ENCODE measurements around the gene BACH1.
A peak's percentile ranks its signal among the peaks of the same experiment; 100 is the strongest.
"Not testable (repeated sequence)": the region's sequence is repeated elsewhere in the genome, so short reads cannot be mapped to it uniquely, and the experiment has no call there.

BACH1 gene

GRCh38 chr21:29298348-29299045 is at the start of gene BACH1:
BACH1 (plus strand) TSS chr21:29298922; CDS start chr21:29321281, 22,359 bp downstream.
- peaks cover 9% of the 10 kb centered on the region for H3K36me3 Mint-ChIP-seq (ENCODE audit: low read depth)
- peaks cover 9% of the 10 kb centered on the region for H3K9me3 Mint-ChIP-seq
- H3K27ac Mint-ChIP-seq, result peak within 1 kb of the TSS; percentile 95
- H3K4me1 Mint-ChIP-seq, result peaks cover 78% of the 10 kb centered on the region
- peak; percentile 65 for ATAC-seq
- DNase-seq, result peak; percentile 91
- H3K4me3 Mint-ChIP-seq, result peak within 1 kb of the TSS; percentile 92
- peaks cover 2% of the 10 kb centered on the region for H3K27me3 Mint-ChIP-seq

DNA sequence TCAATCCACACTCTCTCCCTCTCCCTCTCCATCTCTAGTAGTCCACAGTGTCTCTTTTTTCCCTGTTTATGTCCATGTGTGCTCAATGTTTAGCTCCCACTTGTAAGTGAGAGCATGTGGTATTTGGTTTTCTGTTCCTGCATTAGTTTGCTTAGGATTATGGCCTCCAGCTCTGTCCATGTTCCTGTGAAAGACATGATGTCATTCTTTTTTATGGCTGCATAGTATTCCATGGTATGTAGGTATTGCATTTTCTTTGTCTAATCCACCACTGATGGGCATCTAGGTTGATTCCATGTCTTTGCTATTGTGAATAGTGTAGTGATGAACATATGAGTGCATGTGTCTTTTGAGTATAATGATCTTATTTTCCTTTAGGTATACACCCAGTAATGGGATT is 49.4 kb upstream of the BACH1 start:
- not testable (repeated sequence) for H3K27me3 Mint-ChIP-seq, H3K27ac Mint-ChIP-seq, ATAC-seq, DNase-seq, H3K4me3 Mint-ChIP-seq
- peaks cover 11% of the 10 kb centered on the region for H3K36me3 Mint-ChIP-seq (ENCODE audit: low read depth)
- peaks cover 20% of the 10 kb centered on the region for H3K9me3 Mint-ChIP-seq
- peaks cover 13% of the 10 kb centered on the region for H3K4me1 Mint-ChIP-seq

DNA sequence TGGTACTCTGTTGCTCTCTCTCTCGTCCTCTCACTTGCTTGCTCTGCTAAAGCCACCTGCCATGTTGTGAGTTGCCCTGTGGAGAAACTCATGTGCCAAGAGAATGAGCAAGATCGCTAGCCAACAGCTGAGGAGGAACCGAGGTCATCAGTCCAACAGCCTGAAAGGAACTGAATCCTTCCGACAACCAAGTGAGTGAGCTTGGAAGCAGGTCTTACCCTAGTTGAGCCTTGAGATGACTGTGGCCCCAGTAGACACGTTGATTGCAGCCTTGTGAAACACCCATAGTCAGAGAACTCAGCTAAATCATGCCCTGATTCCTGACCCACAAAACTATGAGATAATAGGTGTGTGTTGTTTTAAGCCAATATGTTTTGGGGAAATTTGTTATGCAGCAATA is 48.1 kb upstream of the BACH1 start:
- peaks cover 11% of the 10 kb centered on the region for H3K36me3 Mint-ChIP-seq (ENCODE audit: low read depth)
- peaks cover 9% of the 10 kb centered on the region for H3K27me3 Mint-ChIP-seq
- H3K27ac Mint-ChIP-seq, result no peak overlapping the region
- H3K9me3 Mint-ChIP-seq, result peaks cover 26% of the 10 kb centered on the region
- H3K4me1 Mint-ChIP-seq, result peaks cover 1% of the 10 kb centered on the region
- DNase-seq, result no peak
- H3K4me3 Mint-ChIP-seq, result no peak overlapping the region
- no peak for ATAC-seq

GRCh38 chr21:29253861-29254260 is 44.9 kb upstream of the BACH1 start:
- not testable (repeated sequence) for ATAC-seq, DNase-seq, H3K27ac Mint-ChIP-seq, H3K4me3 Mint-ChIP-seq, H3K4me1 Mint-ChIP-seq
- H3K27me3 Mint-ChIP-seq, result peaks cover 12% of the 10 kb centered on the region
- H3K9me3 Mint-ChIP-seq, result peaks cover 31% of the 10 kb centered on the region
- H3K36me3 Mint-ChIP-seq (ENCODE audit: low read depth), result peaks cover 11% of the 10 kb centered on the region

DNA sequence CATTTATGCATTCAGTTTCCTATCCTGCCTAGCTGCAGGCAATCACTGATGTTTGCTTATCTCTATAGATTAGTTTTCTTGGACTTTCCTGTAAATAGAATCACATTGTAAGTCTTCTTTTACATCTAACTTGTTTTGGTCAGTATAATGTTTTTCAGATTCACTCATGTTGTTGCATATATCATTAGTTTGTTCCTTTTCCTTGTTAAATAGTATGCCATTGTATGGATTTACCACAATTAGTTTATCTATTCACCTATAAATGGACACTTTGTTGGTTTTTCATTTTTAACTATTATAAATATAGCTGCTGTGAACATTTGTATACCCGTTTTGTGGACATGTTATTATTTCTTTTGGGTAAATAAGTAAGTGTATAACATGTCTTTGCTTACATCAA is 44.2 kb upstream of the BACH1 start:
- no peak overlapping the region for H3K27ac Mint-ChIP-seq
- no peak overlapping the region for H3K4me3 Mint-ChIP-seq
- peaks cover 11% of the 10 kb centered on the region for H3K36me3 Mint-ChIP-seq (ENCODE audit: low read depth)
- no peaks in the 10 kb centered on the region for H3K4me1 Mint-ChIP-seq
- ATAC-seq (no peak), DNase-seq (no peak)
- H3K9me3 Mint-ChIP-seq, result peaks cover 31% of the 10 kb centered on the region
- H3K27me3 Mint-ChIP-seq, result peaks cover 12% of the 10 kb centered on the region

DNA sequence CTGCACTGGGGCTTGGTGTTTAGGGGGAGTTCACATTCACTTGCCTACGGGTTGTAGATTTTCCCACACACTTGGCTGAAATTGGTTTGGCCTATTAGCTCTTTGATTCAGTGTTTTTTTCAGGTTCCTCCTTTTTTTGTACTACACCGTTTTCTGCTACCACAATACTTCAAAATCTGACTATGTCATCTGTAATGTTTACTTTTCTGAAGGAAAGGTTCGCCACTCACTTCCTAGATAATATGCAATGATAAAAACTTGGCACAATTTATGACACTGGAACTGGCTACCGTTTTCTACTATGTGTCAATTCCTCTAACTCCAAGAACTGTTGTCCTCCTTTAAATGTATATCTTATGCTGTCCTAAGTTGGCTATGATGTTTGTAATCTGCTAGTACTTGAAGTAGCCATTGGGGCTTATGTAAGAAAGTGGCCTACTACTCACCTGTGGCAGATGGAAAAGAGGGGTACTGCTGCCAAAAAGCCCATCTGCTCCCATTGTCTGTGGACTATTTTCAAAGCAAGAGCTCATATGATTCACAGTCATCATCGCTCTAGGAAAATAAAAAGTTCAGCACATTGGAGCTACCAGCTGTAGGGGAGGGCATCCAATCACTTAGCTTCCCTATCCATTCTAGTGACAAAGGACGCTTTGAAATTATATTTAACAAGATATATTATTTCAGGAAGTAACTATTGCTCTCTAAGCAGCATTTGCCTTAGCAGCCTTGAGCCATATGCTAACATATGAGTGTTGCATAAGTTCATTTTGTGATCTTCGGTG is 42.4 kb upstream of the BACH1 start:
- no peaks in the 10 kb centered on the region for H3K4me1 Mint-ChIP-seq
- no peak overlapping the region for H3K27ac Mint-ChIP-seq
- H3K27me3 Mint-ChIP-seq, result peaks cover 10% of the 10 kb centered on the region
- DNase-seq, result no peak
- ATAC-seq, result no peak
- H3K4me3 Mint-ChIP-seq, result no peak overlapping the region
- H3K9me3 Mint-ChIP-seq, result peaks cover 31% of the 10 kb centered on the region
- H3K36me3 Mint-ChIP-seq (ENCODE audit: low read depth), result peaks cover 11% of the 10 kb centered on the region

- H3K27me3 Mint-ChIP-seq, result peaks cover 7% of the 10 kb centered on the region
- ATAC-seq, result no peak
- H3K27ac Mint-ChIP-seq, result no peak overlapping the region
- H3K36me3 Mint-ChIP-seq (ENCODE audit: low read depth), result peaks cover 11% of the 10 kb centered on the region
- no peak overlapping the region for H3K4me3 Mint-ChIP-seq
- H3K4me1 Mint-ChIP-seq, result no peaks in the 10 kb centered on the region
- no peak for DNase-seq
- peaks cover 27% of the 10 kb centered on the region for H3K9me3 Mint-ChIP-seq
Measured at GRCh38 chr21:29257701-29258100, 41.0 kb upstream of the BACH1 start.

DNA sequence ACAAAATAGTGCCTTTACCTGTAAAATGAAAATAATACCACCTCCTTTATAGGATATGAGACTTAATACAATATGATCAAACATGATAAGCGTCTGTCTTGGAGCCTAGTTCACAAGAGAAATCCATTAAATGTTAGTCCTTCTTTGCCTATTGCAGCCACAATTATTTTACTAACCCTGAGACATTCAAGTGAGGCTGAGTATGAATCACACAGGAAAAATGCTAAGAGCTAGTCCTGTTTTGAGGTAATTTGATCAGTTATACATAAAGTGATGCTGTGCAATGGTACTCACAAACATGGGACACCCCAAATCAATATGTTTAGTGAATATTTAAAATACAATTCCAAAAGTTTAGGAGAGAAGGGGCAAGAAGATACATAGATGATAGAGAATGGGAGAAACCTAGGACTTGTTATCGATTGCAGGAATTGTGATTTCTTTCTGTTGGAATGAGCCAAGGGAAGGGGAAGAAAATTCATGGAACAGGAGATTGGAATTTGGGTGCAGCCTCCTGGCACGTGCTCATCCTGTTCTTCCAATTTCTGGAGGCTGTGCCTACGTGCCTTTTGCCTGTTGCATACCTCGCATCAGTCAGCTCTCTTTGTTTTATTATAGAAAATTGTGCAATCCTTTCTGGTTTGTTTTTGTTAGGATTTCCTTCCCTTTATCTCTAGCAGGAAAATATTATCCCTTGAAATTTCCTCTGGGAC is 39.9 kb upstream of the BACH1 start:
- ATAC-seq (no peak), DNase-seq (no peak)
- H3K27me3 Mint-ChIP-seq, result peaks cover 7% of the 10 kb centered on the region
- peaks cover 17% of the 10 kb centered on the region for H3K9me3 Mint-ChIP-seq
- H3K4me3 Mint-ChIP-seq, result no peak overlapping the region
- H3K27ac Mint-ChIP-seq, result no peak overlapping the region
- H3K4me1 Mint-ChIP-seq, result no peaks in the 10 kb centered on the region
- peaks cover 4% of the 10 kb centered on the region for H3K36me3 Mint-ChIP-seq (ENCODE audit: low read depth)

GRCh38 chr21:29260461-29260860 is 38.3 kb upstream of the BACH1 start:
- H3K27ac Mint-ChIP-seq, result no peak overlapping the region
- H3K4me3 Mint-ChIP-seq, result no peak overlapping the region
- DNase-seq (no peak), ATAC-seq (no peak)
- no peaks in the 10 kb centered on the region for H3K36me3 Mint-ChIP-seq (ENCODE audit: low read depth)
- H3K27me3 Mint-ChIP-seq, result peaks cover 5% of the 10 kb centered on the region
- H3K4me1 Mint-ChIP-seq, result peaks cover 3% of the 10 kb centered on the region
- H3K9me3 Mint-ChIP-seq, result peaks cover 7% of the 10 kb centered on the region

GRCh38 chr21:29261555-29262540 is 36.9 kb upstream of the BACH1 start:
- peaks cover 3% of the 10 kb centered on the region for H3K27me3 Mint-ChIP-seq
- no peak overlapping the region for H3K4me3 Mint-ChIP-seq
- H3K9me3 Mint-ChIP-seq, result peaks cover 5% of the 10 kb centered on the region
- peaks cover 10% of the 10 kb centered on the region for H3K4me1 Mint-ChIP-seq
- DNase-seq, result no peak
- no peaks in the 10 kb centered on the region for H3K36me3 Mint-ChIP-seq (ENCODE audit: low read depth)
- no peak for ATAC-seq
- no peak overlapping the region for H3K27ac Mint-ChIP-seq

DNA sequence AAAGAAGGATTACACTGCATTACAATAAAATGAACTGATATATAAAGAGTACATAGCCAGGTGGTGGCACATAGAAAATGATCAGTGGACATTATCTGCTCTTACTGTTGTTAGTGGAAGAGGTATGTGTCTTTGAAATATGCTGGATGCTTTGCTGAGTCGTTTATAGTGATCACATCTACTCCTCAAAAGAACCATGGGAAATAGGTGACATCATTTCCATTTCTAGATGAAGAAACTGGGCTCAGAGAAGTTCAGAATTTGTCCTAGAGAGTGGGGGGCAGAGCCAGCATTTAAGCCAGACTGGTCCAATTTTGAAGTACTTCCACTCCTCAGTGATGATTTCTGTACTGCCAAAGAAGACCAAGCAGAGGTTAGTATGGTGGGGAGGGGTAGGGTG is 34.0 kb upstream of the BACH1 start:
- ATAC-seq, result no peak
- H3K9me3 Mint-ChIP-seq, result peaks cover 5% of the 10 kb centered on the region
- DNase-seq, result no peak
- H3K4me1 Mint-ChIP-seq, result peaks cover 10% of the 10 kb centered on the region
- H3K4me3 Mint-ChIP-seq, result no peak overlapping the region
- no peaks in the 10 kb centered on the region for H3K36me3 Mint-ChIP-seq (ENCODE audit: low read depth)
- no peak overlapping the region for H3K27ac Mint-ChIP-seq
- peaks cover 3% of the 10 kb centered on the region for H3K27me3 Mint-ChIP-seq

DNA sequence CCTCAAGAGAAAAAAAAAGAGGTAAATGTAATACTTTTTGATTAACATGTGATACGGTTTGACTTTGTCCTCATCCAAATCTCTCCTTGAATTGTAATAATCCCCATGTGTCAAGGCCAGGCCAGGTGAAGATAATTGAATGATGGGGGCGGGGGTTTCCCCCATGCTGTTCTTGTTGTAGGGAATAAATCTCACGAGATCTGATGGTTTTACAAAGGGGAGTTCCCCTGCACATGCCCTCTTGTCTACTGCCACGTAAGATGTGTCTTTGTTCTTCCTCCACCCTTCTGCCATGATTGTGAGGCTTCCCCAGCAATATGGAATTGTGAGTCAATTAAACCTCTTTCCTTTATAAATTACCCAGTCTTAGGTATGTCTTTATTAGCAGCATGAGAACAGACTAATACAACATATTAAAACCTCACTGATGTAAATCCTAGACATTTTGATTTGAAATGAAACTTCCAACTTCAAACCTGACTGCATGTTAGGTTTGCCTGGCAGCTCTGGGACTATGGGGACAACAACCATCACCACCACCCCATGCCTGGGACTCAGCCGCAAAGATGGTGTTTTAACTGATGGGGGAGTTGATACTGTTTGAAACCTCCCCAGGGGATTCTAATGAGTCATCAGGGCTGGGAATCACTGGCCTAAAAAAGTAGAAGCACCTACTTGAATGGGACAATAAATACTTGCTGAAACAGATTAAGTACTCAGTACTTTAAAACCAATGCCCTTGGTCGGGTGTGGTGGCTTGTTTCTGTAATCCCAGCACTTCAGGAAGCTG is 32.8 kb upstream of the BACH1 start:
- ATAC-seq (peak; percentile 75), DNase-seq (peak; percentile 43)
- Mint-ChIP-seq H3K27ac (peak overlapping the region; percentile 46), H3K4me3 (no peak overlapping the region), H3K4me1 (peaks cover 10% of the 10 kb centered on the region), H3K9me3 (peaks cover 5% of the 10 kb centered on the region), H3K36me3 (ENCODE audit: low read depth) (no peaks in the 10 kb centered on the region), H3K27me3 (no peaks in the 10 kb centered on the region)

- DNase-seq, result no peak
- Mint-ChIP-seq H3K4me1 (peaks cover 10% of the 10 kb centered on the region), H3K4me3 (no peak overlapping the region), H3K27me3 (no peaks in the 10 kb centered on the region), H3K36me3 (ENCODE audit: low read depth) (no peaks in the 10 kb centered on the region), H3K9me3 (peaks cover 5% of the 10 kb centered on the region), H3K27ac (no peak overlapping the region)
- no peak for ATAC-seq
Measured at GRCh38 chr21:29267666-29268065, 31.1 kb upstream of the BACH1 start.

Data from activated naive CD8-positive, alpha-beta T cell treated with anti-CD3 and anti-CD28 coated beads, Interleukin-2, amount 50 U/mL, for 24 hours (primary cell).